K562 (cell line): Measurements from ENCODE around the gene ATP6V0D1. TPM values are rescaled to one million over a fixed set of nuclear protein-coding genes. Genes with fewer than 3 reads are reported as not detected.

Source experiments
- DMBX1 ChIP-seq: fragments of 250-450 bp; sonication (Bioruptor Pico); IDR thresholded peaks from 2 replicates; pipeline ENCODE4 v1.8.0; 2022; ENCODE audit warnings: inconsistent platforms, mild to moderate bottlenecking, moderate library complexity, borderline replicate concordance
- FOXJ3 ChIP-seq: sonication (generic); formaldehyde crosslinking; IDR thresholded peaks from 2 replicates; pipeline ENCODE4 v1.4.0; 2020; ENCODE audit warnings: mild to moderate bottlenecking, missing genetic modification reagents
- GABPA ChIP-seq: fragments of 200-800 bp; sonication (Bioruptor generic); conservative IDR thresholded peaks from 2 replicates; pipeline ENCODE4 v1.6.1; 2016; ENCODE audit warnings: low read depth, missing genetic modification characterization, missing compliant biosample characterization
- HDAC8 ChIP-seq: fragments of 450-650 bp; IDR thresholded peaks from 2 replicates; pipeline ENCODE4 v1.6.1; 2016; ENCODE audit warnings: mild to moderate bottlenecking, missing genetic modification characterization, moderate library complexity, missing compliant biosample characterization
- NFATC3 ChIP-seq: fragments of 450-650 bp; IDR thresholded peaks from 2 replicates; pipeline ENCODE4 v1.6.1; 2017; ENCODE audit warnings: mild to moderate bottlenecking
- SP1 ChIP-seq: sonication (generic); formaldehyde crosslinking; IDR thresholded peaks from 2 replicates; pipeline ENCODE4 v1.8.1; 2022; ENCODE audit warnings: mild to moderate bottlenecking, missing genetic modification reagents
- STAT5B ChIP-seq: fragments of 250-450 bp; sonication (Bioruptor Pico); IDR thresholded peaks from 2 replicates; pipeline ENCODE4 v1.8.0; 2021; ENCODE audit warnings: mild to moderate bottlenecking, inconsistent platforms
- TFAM ChIP-seq: fragments of 250-450 bp; sonication (Bioruptor Pico); conservative IDR thresholded peaks from 2 replicates; pipeline ENCODE4 v1.5.0; 2021; ENCODE audit warnings: mild to moderate bottlenecking, moderate library complexity
- YY1 ChIP-seq, 3 experiments: IDR thresholded peaks; 2 replicates each; pipeline ENCODE4 v1.6.1; 2011; ENCODE audit warnings: low read length in 2 of 3, mild to moderate bottlenecking in 2 of 3, moderate library complexity in 2 of 3, borderline replicate concordance in 1 of 3, control low read depth in 1 of 3, low read depth in 1 of 3; ENCODE audit not compliant: insufficient read depth in 3 of 3, insufficient replicate concordance in 2 of 3, control insufficient read depth in 1 of 3, insufficient read length in 1 of 3; ENCODE audit errors: extremely low read depth in 1 of 3
- ZNF133 ChIP-seq: fragments of 250-450 bp; sonication (Bioruptor Pico); IDR thresholded peaks from 2 replicates; pipeline ENCODE4 v1.4.0; 2020; ENCODE audit warnings: mild to moderate bottlenecking
- polyA plus RNA-seq, 8 experiments: library from polyadenylated mRNA; depleted of rRNA in 4 of 8; stranded (reverse) in 5 of 8; unstranded in 3 of 8; fragments of >200 nt; fragmentation: Nextera tagmentation in 2 of 8; fragmentation: Illumina TruSeq in 1 of 8; extraction: Ambion mirVana in 2 of 8; extraction: Trizol in 1 of 8; gene quantifications; 2 replicates each; pipeline versions ENCODE4 v1.2.1 to v1.2.3, GENCODE V29; 2011 to 2014; ENCODE audit warnings: inconsistent platforms in 1 of 8, missing spikeins in 1 of 8
- total RNA-seq, 7 experiments: library from RNA; depleted of rRNA in 6 of 7; stranded (reverse); fragments of >200 nt in 6 of 7; fragmentation: Illumina TruSeq in 2 of 7; extraction: Trizol in 2 of 7; gene quantifications; 2 replicates each; pipeline versions ENCODE4 v1.2.1 to v1.2.3, GENCODE V29; 2011 to 2021; ENCODE audit warnings: low replicate concordance in 1 of 7
- TF ChIP-seq, protein P1 (sequence below): fragments of 250-450 bp; sonication (Bioruptor Pico); IDR thresholded peaks from 2 replicates; pipeline ENCODE4 v1.4.0; 2020; ENCODE audit warnings: mild to moderate bottlenecking, moderate library complexity
- TF ChIP-seq, protein P2 (sequence below): fragments of 250-450 bp; sonication (Bioruptor Pico); IDR thresholded peaks from 2 replicates; pipeline ENCODE4 v1.5.1; 2021; ENCODE audit warnings: mild to moderate bottlenecking
- TF ChIP-seq, protein P3 (sequence below): sonication (generic); formaldehyde crosslinking; IDR thresholded peaks from 2 replicates; pipeline ENCODE4 v1.8.1; 2023; ENCODE audit warnings: mild to moderate bottlenecking, missing genetic modification reagents
- TF ChIP-seq, protein P4 (sequence below): fragments of 450-650 bp; IDR thresholded peaks from 2 replicates; pipeline ENCODE4 v1.6.1; 2016; ENCODE audit warnings: antibody characterized with exemption

ATP6V0D1 gene
- total and polyA plus RNA-seq, 9 of the 15 experiments (the other 6 are each of a cell fraction or from before 2014, with no cell fraction given) = 23.2 to 69.7 (median 45.6) TPM

DNA sequence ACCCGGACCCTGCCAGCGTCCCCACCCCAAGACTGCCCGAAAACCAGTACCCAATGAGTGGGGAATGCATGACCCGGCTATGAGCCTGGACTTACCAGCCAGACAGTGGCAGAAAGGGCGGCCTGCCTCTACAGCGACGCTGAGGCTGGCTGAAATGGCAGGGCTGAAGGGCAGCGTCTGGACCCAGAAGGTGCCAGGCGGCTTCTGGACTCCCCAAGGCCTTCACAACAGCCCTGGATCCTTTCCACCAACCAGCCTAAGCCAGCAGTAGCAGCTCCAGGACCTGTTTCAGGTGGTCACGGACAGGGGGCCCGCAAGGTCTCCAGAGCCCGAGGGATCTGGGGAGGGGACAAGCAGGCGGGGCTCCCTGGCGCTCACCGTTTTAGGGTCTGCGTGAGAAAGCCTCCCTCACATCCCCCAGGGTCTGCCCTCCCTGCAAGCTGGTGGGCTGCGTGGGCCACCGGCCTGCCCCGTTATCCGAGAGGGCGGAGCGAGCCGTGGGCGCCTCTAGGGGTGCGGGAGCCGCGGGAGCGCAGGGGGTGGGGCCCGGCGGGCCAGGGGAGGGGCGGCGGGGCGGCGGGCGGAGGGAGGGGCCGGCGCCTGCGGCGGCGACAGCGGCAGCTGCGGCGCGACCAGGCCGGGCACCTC is 47.4 kb upstream of the ATP6V0D1 start, which contains the start of gene RIPOR1 (continued):
- no peak for TF ChIP-seq YY1 (IDR thresholded peaks at IDR 0.05; ENCODE audit: borderline replicate concordance in 1 of 3, control insufficient read depth in 1 of 3, extremely low read depth in 1 of 3, insufficient read depth in 3 of 3, insufficient read length in 1 of 3, insufficient replicate concordance in 2 of 3, low read depth in 1 of 3, low read length in 2 of 3)
- TF ChIP-seq, protein P1, sequence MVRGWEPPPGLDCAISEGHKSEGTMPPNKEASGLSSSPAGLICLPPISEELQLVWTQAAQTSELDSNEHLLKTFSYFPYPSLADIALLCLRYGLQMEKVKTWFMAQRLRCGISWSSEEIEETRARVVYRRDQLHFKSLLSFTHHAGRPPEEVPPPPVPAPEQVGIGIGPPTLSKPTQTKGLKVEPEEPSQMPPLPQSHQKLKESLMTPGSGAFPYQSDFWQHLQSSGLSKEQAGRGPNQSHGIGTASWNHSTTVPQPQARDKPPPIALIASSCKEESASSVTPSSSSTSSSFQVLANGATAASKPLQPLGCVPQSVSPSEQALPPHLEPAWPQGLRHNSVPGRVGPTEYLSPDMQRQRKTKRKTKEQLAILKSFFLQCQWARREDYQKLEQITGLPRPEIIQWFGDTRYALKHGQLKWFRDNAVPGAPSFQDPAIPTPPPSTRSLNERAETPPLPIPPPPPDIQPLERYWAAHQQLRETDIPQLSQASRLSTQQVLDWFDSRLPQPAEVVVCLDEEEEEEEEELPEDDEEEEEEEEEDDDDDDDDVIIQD (CRISPR knock-in tag) = no peak
- TF ChIP-seq, protein P2, sequence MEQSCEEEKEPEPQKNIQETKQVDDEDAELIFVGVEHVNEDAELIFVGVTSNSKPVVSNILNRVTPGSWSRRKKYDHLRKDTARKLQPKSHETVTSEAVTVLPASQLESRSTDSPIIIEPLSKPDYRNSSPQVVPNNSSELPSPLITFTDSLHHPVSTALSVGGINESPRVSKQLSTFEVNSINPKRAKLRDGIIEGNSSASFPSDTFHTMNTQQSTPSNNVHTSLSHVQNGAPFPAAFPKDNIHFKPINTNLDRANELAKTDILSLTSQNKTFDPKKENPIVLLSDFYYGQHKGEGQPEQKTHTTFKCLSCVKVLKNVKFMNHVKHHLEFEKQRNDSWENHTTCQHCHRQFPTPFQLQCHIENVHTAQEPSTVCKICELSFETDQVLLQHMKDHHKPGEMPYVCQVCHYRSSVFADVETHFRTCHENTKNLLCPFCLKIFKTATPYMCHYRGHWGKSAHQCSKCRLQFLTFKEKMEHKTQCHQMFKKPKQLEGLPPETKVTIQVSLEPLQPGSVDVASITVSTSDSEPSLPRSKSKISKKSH (CRISPR knock-in tag) = no peak
- no peak for TF ChIP-seq DMBX1
- no peak for TF ChIP-seq STAT5B (CRISPR knock-in tag)
- TF ChIP-seq, protein P3, sequence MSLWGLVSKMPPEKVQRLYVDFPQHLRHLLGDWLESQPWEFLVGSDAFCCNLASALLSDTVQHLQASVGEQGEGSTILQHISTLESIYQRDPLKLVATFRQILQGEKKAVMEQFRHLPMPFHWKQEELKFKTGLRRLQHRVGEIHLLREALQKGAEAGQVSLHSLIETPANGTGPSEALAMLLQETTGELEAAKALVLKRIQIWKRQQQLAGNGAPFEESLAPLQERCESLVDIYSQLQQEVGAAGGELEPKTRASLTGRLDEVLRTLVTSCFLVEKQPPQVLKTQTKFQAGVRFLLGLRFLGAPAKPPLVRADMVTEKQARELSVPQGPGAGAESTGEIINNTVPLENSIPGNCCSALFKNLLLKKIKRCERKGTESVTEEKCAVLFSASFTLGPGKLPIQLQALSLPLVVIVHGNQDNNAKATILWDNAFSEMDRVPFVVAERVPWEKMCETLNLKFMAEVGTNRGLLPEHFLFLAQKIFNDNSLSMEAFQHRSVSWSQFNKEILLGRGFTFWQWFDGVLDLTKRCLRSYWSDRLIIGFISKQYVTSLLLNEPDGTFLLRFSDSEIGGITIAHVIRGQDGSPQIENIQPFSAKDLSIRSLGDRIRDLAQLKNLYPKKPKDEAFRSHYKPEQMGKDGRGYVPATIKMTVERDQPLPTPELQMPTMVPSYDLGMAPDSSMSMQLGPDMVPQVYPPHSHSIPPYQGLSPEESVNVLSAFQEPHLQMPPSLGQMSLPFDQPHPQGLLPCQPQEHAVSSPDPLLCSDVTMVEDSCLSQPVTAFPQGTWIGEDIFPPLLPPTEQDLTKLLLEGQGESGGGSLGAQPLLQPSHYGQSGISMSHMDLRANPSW = no peak
- 0 out of 2 replicates have a peak, but pooled peaks have one; percentile 26 for TF ChIP-seq HDAC8
- no peak for TF ChIP-seq NFATC3
- TF ChIP-seq SP1 = peak; percentile 46; the same call in 1 of the 2 replicates
- no peak for TF ChIP-seq GABPA (tag)
- TF ChIP-seq FOXJ3 = no peak
- no peak for TF ChIP-seq ZNF133 (CRISPR knock-in tag)
- TF ChIP-seq, protein P4, sequence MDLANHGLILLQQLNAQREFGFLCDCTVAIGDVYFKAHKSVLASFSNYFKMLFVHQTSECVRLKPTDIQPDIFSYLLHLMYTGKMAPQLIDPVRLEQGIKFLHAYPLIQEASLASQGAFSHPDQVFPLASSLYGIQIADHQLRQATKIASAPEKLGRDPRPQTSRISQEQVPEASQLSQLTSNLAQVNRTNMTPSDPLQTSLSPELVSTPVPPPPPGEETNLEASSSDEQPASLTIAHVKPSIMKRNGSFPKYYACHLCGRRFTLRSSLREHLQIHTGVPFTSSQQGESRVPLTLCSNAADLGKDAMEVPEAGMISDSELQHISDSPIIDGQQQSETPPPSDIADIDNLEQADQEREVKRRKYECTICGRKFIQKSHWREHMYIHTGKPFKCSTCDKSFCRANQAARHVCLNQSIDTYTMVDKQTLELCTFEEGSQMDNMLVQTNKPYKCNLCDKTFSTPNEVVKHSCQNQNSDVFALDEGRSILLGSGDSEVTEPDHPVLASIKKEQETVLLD = peak; percentile 47; the same call in 1 of the 2 replicates
- TF ChIP-seq TFAM = no peak
